ENCODE results near the gene FRZB.
A peak's percentile ranks its signal among the peaks of the same experiment; 100 is the strongest.
"Not testable (repeated sequence)": the region's sequence is repeated elsewhere in the genome, so short reads cannot be mapped to it uniquely, and the experiment has no call there.

The FRZB gene

GRCh38 chr2:182887753-182888415 lies 21.4 kb upstream of the FRZB start:
- no peak for DNase-seq

GRCh38 chr2:182887093-182887492 lies 20.7 kb upstream of the FRZB start:
- DNase-seq: no peak

- no peak for DNase-seq
Observed at GRCh38 chr2:182885771-182886170, 19.3 kb upstream of the FRZB start.

- DNase-seq: no peak
Observed at GRCh38 chr2:182883451-182883850, 17.0 kb upstream of the FRZB start.

- DNase-seq: not testable (repeated sequence)
Observed at GRCh38 chr2:182880100-182880499, 13.7 kb upstream of the FRZB start.

- DNase-seq: not testable (repeated sequence)
Observed at GRCh38 chr2:182876653-182877052, 10.2 kb upstream of the FRZB start.

- DNase-seq: no peak
Observed at GRCh38 chr2:182870227-182870626, 3.8 kb upstream of the FRZB start.

- no peak for DNase-seq
Observed at GRCh38 chr2:182868054-182868796, 1.8 kb upstream of the FRZB start.

GRCh38 chr2:182867426-182868053 lies 1.1 kb upstream of the FRZB start:
- DNase-seq: peak; percentile 19

- DNase-seq: peak; percentile 56
Observed at GRCh38 chr2:182866095-182866460, 359 bp downstream of the FRZB start.

GRCh38 chr2:182864949-182865570 lies 1.4 kb downstream of the FRZB start:
- DNase-seq: peak; percentile 55

- DNase-seq: no peak
Observed at GRCh38 chr2:182863642-182864041, 2.8 kb downstream of the FRZB start.

GRCh38 chr2:182862091-182862490 lies 4.3 kb downstream of the FRZB start:
- DNase-seq: no peak

GRCh38 chr2:182860858-182861257 lies 5.6 kb downstream of the FRZB start:
- no peak for DNase-seq

GRCh38 chr2:182858671-182859070 lies 7.8 kb downstream of the FRZB start:
- DNase-seq: no peak

- DNase-seq: no peak
Observed at GRCh38 chr2:182855376-182855775, 11.1 kb downstream of the FRZB start.

GRCh38 chr2:182854375-182855105 lies 11.9 kb downstream of the FRZB start:
- no peak for DNase-seq

GRCh38 chr2:182852801-182853200 lies 13.6 kb downstream of the FRZB start:
- DNase-seq: no peak

GRCh38 chr2:182852090-182852489 lies 14.3 kb downstream of the FRZB start:
- DNase-seq: peak; percentile 23

GRCh38 chr2:182845794-182846417 lies 20.5 kb downstream of the FRZB start:
- DNase-seq: no peak

GRCh38 chr2:182836451-182836850 lies 30.0 kb downstream of the FRZB start:
- no peak for DNase-seq

GRCh38 chr2:182834293-182834692 lies 32.1 kb downstream of the FRZB start:
- no peak for DNase-seq

All from DMS79 treated with DMSO at 0.1 percent for 48 hours (cell line).